K562 (cell line): ENCODE results near the gene ZNF775. TPM values are rescaled to one million over a fixed set of nuclear protein-coding genes. Genes with fewer than 3 reads are reported as not detected.

Experiments
- CGGBP1 ChIP-seq: fragments of 250-450 bp; sonication (Bioruptor Pico); IDR thresholded peaks from 2 replicates; pipeline ENCODE4 v1.9.0; 2021; ENCODE audit warnings: mild to moderate bottlenecking
- E2F8 ChIP-seq: fragments of 450-650 bp; IDR thresholded peaks from 2 replicates; pipeline ENCODE4 v1.7.1; 2018; ENCODE audit warnings: mild to moderate bottlenecking, low read depth; ENCODE audit not compliant: partially characterized antibody
- HBP1 ChIP-seq: fragments of 450-650 bp; formaldehyde crosslinking; IDR thresholded peaks from 2 replicates; pipeline ENCODE4 v1.4.0; 2022; ENCODE audit warnings: missing genetic modification characterization
- HEY1 ChIP-seq: fragments of 250-450 bp; sonication (Bioruptor Pico); IDR thresholded peaks from 2 replicates; pipeline ENCODE4 v1.5.0; 2020; ENCODE audit warnings: mild to moderate bottlenecking, moderate library complexity, borderline replicate concordance
- POLR2B ChIP-seq: fragments of 450-650 bp; IDR thresholded peaks from 2 replicates; pipeline ENCODE4 v1.6.1; 2018; ENCODE audit warnings: low read depth; ENCODE audit not compliant: partially characterized antibody
- RB1 ChIP-seq: fragments of 450-650 bp; IDR thresholded peaks from 2 replicates; pipeline ENCODE4 v1.6.1; 2017; ENCODE audit warnings: low read depth, mild to moderate bottlenecking
- SAFB ChIP-seq: fragments of 200-400 bp; formaldehyde crosslinking; IDR thresholded peaks from 2 replicates; pipeline ENCODE4 v1.6.1; 2017; ENCODE audit warnings: low read depth, low read length, borderline replicate concordance
- ZFX ChIP-seq: sonication (generic); formaldehyde crosslinking; IDR thresholded peaks from 2 replicates; pipeline ENCODE4 v1.8.0; 2022; ENCODE audit warnings: mild to moderate bottlenecking, missing genetic modification reagents, moderate library complexity
- ZKSCAN8 ChIP-seq: fragments of 200-800 bp; sonication (Bioruptor generic); IDR thresholded peaks from 2 replicates; pipeline ENCODE4 v1.6.1; 2016; ENCODE audit warnings: missing genetic modification characterization, missing compliant biosample characterization
- ZNF175 ChIP-seq: fragments of 200-800 bp; sonication (Bioruptor generic); IDR thresholded peaks from 2 replicates; pipeline ENCODE4 v1.6.1; 2016; ENCODE audit warnings: low read depth, mild to moderate bottlenecking, missing genetic modification characterization, missing compliant biosample characterization
- ZNF384 ChIP-seq: IDR thresholded peaks from 2 replicates; pipeline ENCODE4 v1.6.1; 2012; ENCODE audit warnings: low read depth, low read length, improper control_type of control experiment
- polyA plus RNA-seq, 8 experiments: library from polyadenylated mRNA; depleted of rRNA in 4 of 8; stranded (reverse) in 5 of 8; unstranded in 3 of 8; fragments of >200 nt; fragmentation: Nextera tagmentation in 2 of 8; fragmentation: Illumina TruSeq in 1 of 8; extraction: Ambion mirVana in 2 of 8; extraction: Trizol in 1 of 8; gene quantifications; 2 replicates each; pipeline versions ENCODE4 v1.2.1 to v1.2.3, GENCODE V29; 2011 to 2014; ENCODE audit warnings: inconsistent platforms in 1 of 8, missing spikeins in 1 of 8
- total RNA-seq, 7 experiments: library from RNA; depleted of rRNA in 6 of 7; stranded (reverse); fragments of >200 nt in 6 of 7; fragmentation: Illumina TruSeq in 2 of 7; extraction: Trizol in 2 of 7; gene quantifications; 2 replicates each; pipeline versions ENCODE4 v1.2.1 to v1.2.3, GENCODE V29; 2011 to 2021; ENCODE audit warnings: low replicate concordance in 1 of 7

The ZNF775 gene
- total and polyA plus RNA-seq, 9 of the 15 experiments (the other 6 are each of a cell fraction or from before 2014, with no cell fraction given): 0.04 to 18.7 (median 4.9) TPM

- TF ChIP-seq E2F8: no peak
- TF ChIP-seq HEY1: no peak
- no peak for TF ChIP-seq POLR2B
- no peak for TF ChIP-seq SAFB
- TF ChIP-seq ZFX (CRISPR knock-in tag): 0 out of 2 replicates have a peak, but pooled peaks have one; percentile 23
- 0 out of 2 replicates have a peak, but pooled peaks have one; percentile 35 for TF ChIP-seq ZKSCAN8 (CRISPR knock-in tag)
- TF ChIP-seq HBP1 (CRISPR knock-in tag): no peak
- no peak for TF ChIP-seq ZNF175
- 0 out of 2 replicates have a peak, but pooled peaks have one; percentile 11 for TF ChIP-seq ZNF384
- no peak for TF ChIP-seq CGGBP1
- no peak for TF ChIP-seq RB1
Measured at GRCh38 chr7:150358433-150358832, 20.7 kb upstream of the ZNF775 start (continued).
